GM23338 (cell line): ENCODE results near the gene EXOC6. TPM values are rescaled to one million over a fixed set of nuclear protein-coding genes. Genes with fewer than 3 reads are reported as not detected.

Experiments
- ATAC-seq: fragments of 200-7000 bp; cut with Tn5 transposase; 3 replicates; pipeline ENCODE4 v1.9.1; 2020
- DNase-seq: peaks from one replicate; pipeline ENCODE4 v3.0.0-alpha.2; 2015; ENCODE audit warnings: low spot score
- H2AFZ ChIP-seq: fragments of 200-600 bp; sonication (generic); 2 replicates; pipeline ENCODE4 v1.8.0; 2016; ENCODE audit warnings: antibody characterized with exemption, mild to moderate bottlenecking, moderate library complexity
- H3F3A ChIP-seq: fragments of 200-600 bp; sonication (generic); replicated peaks from 2 replicates; pipeline ENCODE4 v1.8.0; 2017; ENCODE audit warnings: antibody characterized with exemption, mixed run types, low read depth
- H3K27ac ChIP-seq: fragments of 200-600 bp; sonication (generic); 2 replicates; pipeline ENCODE4 v1.6.1; 2016; ENCODE audit warnings: low read depth
- H3K27me3 ChIP-seq: fragments of 200-600 bp; sonication (generic); 2 replicates; pipeline ENCODE4 v1.8.0; 2016; ENCODE audit warnings: mild to moderate bottlenecking, mixed run types, moderate library complexity; ENCODE audit not compliant: insufficient read depth
- H3K36me3 ChIP-seq: fragments of 200-600 bp; sonication (generic); 2 replicates; pipeline ENCODE4 v1.8.0; 2016; ENCODE audit warnings: mild to moderate bottlenecking; ENCODE audit not compliant: insufficient read depth
- H3K4me1 ChIP-seq: fragments of 200-600 bp; sonication (generic); 2 replicates; pipeline ENCODE4 v1.8.0; 2016; ENCODE audit warnings: mild to moderate bottlenecking, moderate library complexity; ENCODE audit not compliant: insufficient read depth
- H3K4me2 ChIP-seq: fragments of 200-600 bp; sonication (generic); 2 replicates; pipeline ENCODE4 v1.7.1; 2017; ENCODE audit warnings: mixed run types
- H3K4me3 ChIP-seq: fragments of 200-600 bp; sonication (generic); 2 replicates; pipeline ENCODE4 v1.6.1; 2016; ENCODE audit warnings: mixed run types
- H3K79me2 ChIP-seq: fragments of 200-600 bp; sonication (generic); replicated peaks from 2 replicates; pipeline ENCODE4 v1.8.0; 2017; ENCODE audit warnings: mild to moderate bottlenecking; ENCODE audit not compliant: insufficient read depth
- H3K9me2 ChIP-seq: fragments of 200-600 bp; sonication (generic); 2 replicates; pipeline ENCODE4 v1.8.0; 2017; ENCODE audit not compliant: insufficient read depth
- H4K20me1 ChIP-seq: fragments of 200-600 bp; sonication (generic); replicated peaks from 2 replicates; pipeline ENCODE4 v1.8.0; 2017; ENCODE audit warnings: mild to moderate bottlenecking; ENCODE audit not compliant: insufficient read depth
- H3K27ac Mint-ChIP-seq: 2 replicates; pipeline ENCODE4 v1.8.0; 2020; ENCODE audit warnings: inconsistent platforms, mild to moderate bottlenecking, moderate library complexity, mixed read lengths
- H3K27me3 Mint-ChIP-seq: 3 replicates; pipeline ENCODE4 v1.8.0; 2022; ENCODE audit warnings: low read depth, mild to moderate bottlenecking, moderate library complexity, mixed read lengths, inconsistent platforms; ENCODE audit not compliant: insufficient read depth, poor library complexity
- H3K36me3 Mint-ChIP-seq: 3 replicates; pipeline ENCODE4 v1.8.0; 2021; ENCODE audit warnings: low read depth, mild to moderate bottlenecking, inconsistent platforms, moderate library complexity, mixed read lengths
- H3K4me1 Mint-ChIP-seq: 3 replicates; pipeline ENCODE4 v1.8.0; 2020; ENCODE audit warnings: mild to moderate bottlenecking, inconsistent platforms, mixed read lengths
- H3K4me3 Mint-ChIP-seq: 3 replicates; pipeline ENCODE4 v1.8.0; 2021; ENCODE audit warnings: moderate library complexity, mild to moderate bottlenecking, inconsistent platforms, mixed read lengths
- H3K9me3 Mint-ChIP-seq: 3 replicates; pipeline ENCODE4 v1.8.0; 2020; ENCODE audit warnings: moderate library complexity, mild to moderate bottlenecking, inconsistent platforms, mixed read lengths
- CREB1 ChIP-seq: fragments of 250-450 bp; sonication (Bioruptor Pico); IDR thresholded peaks from 2 replicates; pipeline ENCODE4 v1.5.0; 2020; ENCODE audit warnings: low read depth, mild to moderate bottlenecking, moderate library complexity
- CTCF ChIP-seq, 2 experiments: fragments of 200-600 bp in 1 of 2; sonication (generic) in 1 of 2; conservative IDR thresholded peaks; 2 replicates each; pipeline versions ENCODE4 v1.5.1 to v1.6.1; 2016 to 2017; ENCODE audit warnings: antibody characterized with exemption in 2 of 2, low read depth in 2 of 2, mild to moderate bottlenecking in 2 of 2, moderate library complexity in 1 of 2
- EZH2 ChIP-seq: fragments of 200-600 bp; sonication (generic); IDR thresholded peaks from one replicate; pipeline ENCODE4 v1.8.0; 2017; ENCODE audit warnings: antibody characterized with exemption, mild to moderate bottlenecking, low read depth; ENCODE audit not compliant: unreplicated experiment
- EZH2phosphoT487 ChIP-seq: fragments of 200-600 bp; sonication (generic); IDR thresholded peaks from one replicate; pipeline ENCODE4 v1.8.1; 2018; ENCODE audit warnings: antibody characterized with exemption; ENCODE audit not compliant: unreplicated experiment
- JUNB ChIP-seq: IDR thresholded peaks from one replicate; pipeline ENCODE4 v1.6.1; 2016; ENCODE audit warnings: antibody characterized with exemption; ENCODE audit not compliant: unreplicated experiment
- NANOG ChIP-seq: IDR thresholded peaks from 2 replicates; pipeline ENCODE4 v1.6.1; 2016; ENCODE audit warnings: antibody characterized with exemption, borderline replicate concordance
- POLR2AphosphoS5 ChIP-seq: IDR thresholded peaks from 2 replicates; pipeline ENCODE4 v1.6.1; 2016; ENCODE audit warnings: antibody characterized with exemption, low read depth
- REST ChIP-seq: IDR thresholded peaks from one replicate; pipeline ENCODE4 v1.6.1; 2018; ENCODE audit warnings: antibody characterized with exemption; ENCODE audit not compliant: unreplicated experiment
- STAT1 ChIP-seq: IDR thresholded peaks from one replicate; pipeline ENCODE4 v1.6.1; 2016; ENCODE audit warnings: antibody characterized with exemption; ENCODE audit not compliant: unreplicated experiment
- ZNF114 ChIP-seq: fragments of 250-450 bp; sonication (Bioruptor Pico); IDR thresholded peaks from 2 replicates; pipeline ENCODE4 v1.5.0; 2020; ENCODE audit warnings: mild to moderate bottlenecking, moderate library complexity
- ZNF331 ChIP-seq: fragments of 250-450 bp; sonication (Bioruptor Pico); IDR thresholded peaks from 2 replicates; pipeline ENCODE4 v1.5.0; 2020; ENCODE audit warnings: low read depth, mild to moderate bottlenecking, moderate library complexity
- ZNF462 ChIP-seq: fragments of 250-450 bp; sonication (Bioruptor Pico); IDR thresholded peaks from 2 replicates; pipeline ENCODE4 v1.5.0; 2020; ENCODE audit warnings: mild to moderate bottlenecking, moderate library complexity
- polyA plus RNA-seq: library from polyadenylated mRNA; unstranded; fragments of >200 nt; fragmentation: Nextera tagmentation; extraction: Ambion mirVana; gene quantifications from 2 replicates; pipeline ENCODE4 v1.2.1, GENCODE V29; 2016
- total RNA-seq: library from RNA; depleted of rRNA; stranded (reverse); fragments of >200 nt; shearing (Covaris generic); gene quantifications from 2 replicates; pipeline ENCODE4 v1.2.3, GENCODE V29; 2014
- TF ChIP-seq, protein P1 (sequence below): IDR thresholded peaks from 2 replicates; pipeline ENCODE4 v1.6.1; 2016; ENCODE audit warnings: antibody characterized with exemption

EXOC6 gene
- total and polyA plus RNA-seq, 2 experiments from 2014 or later: 5.0 to 6.0 TPM

- TF ChIP-seq EZH2: no peak
- no peak for TF ChIP-seq ZNF462
- TF ChIP-seq POLR2AphosphoS5: no peak
- TF ChIP-seq, protein P1, sequence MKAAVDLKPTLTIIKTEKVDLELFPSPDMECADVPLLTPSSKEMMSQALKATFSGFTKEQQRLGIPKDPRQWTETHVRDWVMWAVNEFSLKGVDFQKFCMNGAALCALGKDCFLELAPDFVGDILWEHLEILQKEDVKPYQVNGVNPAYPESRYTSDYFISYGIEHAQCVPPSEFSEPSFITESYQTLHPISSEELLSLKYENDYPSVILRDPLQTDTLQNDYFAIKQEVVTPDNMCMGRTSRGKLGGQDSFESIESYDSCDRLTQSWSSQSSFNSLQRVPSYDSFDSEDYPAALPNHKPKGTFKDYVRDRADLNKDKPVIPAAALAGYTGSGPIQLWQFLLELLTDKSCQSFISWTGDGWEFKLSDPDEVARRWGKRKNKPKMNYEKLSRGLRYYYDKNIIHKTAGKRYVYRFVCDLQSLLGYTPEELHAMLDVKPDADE: no peak
- TF ChIP-seq CREB1 (CRISPR knock-in tag): no peak
- no peak for TF ChIP-seq JUNB
- no peak for TF ChIP-seq ZNF331 (CRISPR knock-in tag)
- no peak for TF ChIP-seq NANOG
- TF ChIP-seq REST: no peak
- no peak for TF ChIP-seq ZNF114 (CRISPR knock-in tag)
- TF ChIP-seq EZH2phosphoT487: no peak
- no peak for TF ChIP-seq CTCF (conservative IDR thresholded peaks at IDR 0.05; ENCODE audit: low read depth in 2 of 2)
- no peak for TF ChIP-seq STAT1
- Histone ChIP-seq H3K36me3 (no peaks in the 10 kb centered on the region), H2AFZ (no peak overlapping the region), H3K4me3 (no peak overlapping the region), H3K27me3 (no peaks in the 10 kb centered on the region), H4K20me1 (no peaks in the 10 kb centered on the region), H3K9me2 (no peaks in the 10 kb centered on the region), H3K4me1 (no peaks in the 10 kb centered on the region), H3K4me2 (no peak overlapping the region), H3F3A (no peaks in the 10 kb centered on the region), H3K27ac (no peak overlapping the region), H3K79me2 (no peaks in the 10 kb centered on the region)
- H3K36me3 Mint-ChIP-seq: peaks cover 2% of the 10 kb centered on the region; the same call in 1 of the 3 replicates
- no peaks in the 10 kb centered on the region for H3K9me3 Mint-ChIP-seq
- ATAC-seq (no peak), DNase-seq (no peak)
- H3K4me3 Mint-ChIP-seq: no peak overlapping the region
- no peaks in the 10 kb centered on the region for H3K27me3 Mint-ChIP-seq
- no peaks in the 10 kb centered on the region for H3K4me1 Mint-ChIP-seq
- H3K27ac Mint-ChIP-seq: no peak overlapping the region
These were observed 109.1 kb downstream of the EXOC6 start for GRCh38 chr10:92957223-92958010.
